Astrocyte (in vitro differentiated cells and primary cell): ENCODE data around the gene CMTM1. TPM values are rescaled to one million over a fixed set of nuclear protein-coding genes. Genes with fewer than 3 reads are reported as not detected.
A peak's percentile ranks its signal among the peaks of the same experiment; 100 is the strongest.

Experiments used
- DNase-seq: peaks from one replicate; pipeline ENCODE4 v3.0.0-alpha.2; 2010; ENCODE audit warnings: low read depth
- FAIRE-seq: peaks from 2 replicates; lab custom pipeline; 2011; peaks lifted over from hg19 to GRCh38; lab: Jason Lieb, UNC
- H2AFZ ChIP-seq: 2 replicates; pipeline ENCODE4 v1.6.0; 2012; ENCODE audit warnings: low read depth, low read length, inconsistent platforms
- H3K27ac ChIP-seq: 2 replicates; pipeline ENCODE4 v1.5.1; 2011; ENCODE audit warnings: low read depth, low read length, inconsistent platforms
- H3K27me3 ChIP-seq: 2 replicates; pipeline ENCODE4 v1.6.0; 2011; ENCODE audit warnings: low read length, inconsistent platforms; ENCODE audit not compliant: insufficient read depth
- H3K36me3 ChIP-seq: 2 replicates; pipeline ENCODE4 v1.5.1; 2011; ENCODE audit warnings: low read length, inconsistent platforms; ENCODE audit not compliant: insufficient read depth
- H3K4me1 ChIP-seq: 2 replicates; pipeline ENCODE4 v1.5.1; 2011; ENCODE audit warnings: low read length, inconsistent platforms; ENCODE audit not compliant: insufficient read depth
- H3K4me2 ChIP-seq: 2 replicates; pipeline ENCODE4 v1.6.0; 2012; ENCODE audit warnings: low read length, inconsistent platforms
- H3K4me3 ChIP-seq: 2 replicates; pipeline ENCODE4 v1.5.1; 2011; ENCODE audit warnings: low read depth, mild to moderate bottlenecking, low read length, inconsistent platforms; ENCODE audit not compliant: insufficient read depth
- H3K79me2 ChIP-seq: 2 replicates; pipeline ENCODE4 v1.6.0; 2012; ENCODE audit warnings: mild to moderate bottlenecking, low read length, inconsistent platforms; ENCODE audit not compliant: insufficient read depth
- H3K9ac ChIP-seq: 2 replicates; pipeline ENCODE4 v1.6.0; 2012; ENCODE audit warnings: mild to moderate bottlenecking, low read length, inconsistent platforms
- H3K9me3 ChIP-seq: 2 replicates; pipeline ENCODE4 v1.5.1; 2012; ENCODE audit warnings: low read depth, mild to moderate bottlenecking, low read length, inconsistent platforms; ENCODE audit not compliant: insufficient read depth
- H4K20me1 ChIP-seq: 2 replicates; pipeline ENCODE4 v1.6.0; 2012; ENCODE audit warnings: low read length, inconsistent platforms; ENCODE audit not compliant: insufficient read depth
- H3K27ac Mint-ChIP-seq: one replicate; pipeline ENCODE4 v1.8.0; 2021; ENCODE audit warnings: mild to moderate bottlenecking, mixed read lengths; ENCODE audit not compliant: unreplicated experiment
- H3K27me3 Mint-ChIP-seq: one replicate; pipeline ENCODE4 v1.8.0; 2021; ENCODE audit warnings: low read depth, mixed read lengths; ENCODE audit not compliant: unreplicated experiment
- H3K36me3 Mint-ChIP-seq: one replicate; pipeline ENCODE4 v1.8.0; 2021; ENCODE audit warnings: low read depth, mixed read lengths; ENCODE audit not compliant: unreplicated experiment
- H3K4me1 Mint-ChIP-seq: one replicate; pipeline ENCODE4 v1.8.0; 2021; ENCODE audit warnings: low read depth, mixed read lengths; ENCODE audit not compliant: unreplicated experiment
- H3K4me3 Mint-ChIP-seq: one replicate; pipeline ENCODE4 v1.8.0; 2021; ENCODE audit warnings: mild to moderate bottlenecking, moderate library complexity, mixed read lengths; ENCODE audit not compliant: unreplicated experiment
- H3K9me3 Mint-ChIP-seq: one replicate; pipeline ENCODE4 v1.8.0; 2021; ENCODE audit warnings: mild to moderate bottlenecking, mixed read lengths; ENCODE audit not compliant: unreplicated experiment
- CTCF ChIP-seq: IDR thresholded peaks from 2 replicates; pipeline ENCODE4 v1.5.1; 2011; ENCODE audit warnings: low read depth, mild to moderate bottlenecking, inconsistent platforms, low read length, moderate library complexity; ENCODE audit not compliant: insufficient read depth
- EZH2 ChIP-seq: IDR thresholded peaks from 2 replicates; pipeline ENCODE4 v1.6.1; 2012; ENCODE audit warnings: mild to moderate bottlenecking, low read length, inconsistent platforms; ENCODE audit not compliant: insufficient read depth
- total RNA-seq: library from RNA; stranded (reverse); gene quantifications from 2 replicates; pipeline ENCODE4 v1.2.1, GENCODE V29; 2021

The CMTM1 gene
- total RNA-seq, 1 donor from 2014 or later: 2.7 TPM

GRCh38 chr16:66588981-66589713 is 22.9 kb downstream of the CMTM1 start:
- no peak overlapping the region for H2AFZ ChIP-seq
- H3K4me1 ChIP-seq: peaks cover 2% of the 10 kb centered on the region
- no peaks in the 10 kb centered on the region for H3K27me3 ChIP-seq
- no peaks in the 10 kb centered on the region for H3K9me3 ChIP-seq
- Mint-ChIP-seq H3K9me3 (no peaks in the 10 kb centered on the region), H3K27ac (no peak overlapping the region), H3K36me3 (peaks cover 2% of the 10 kb centered on the region), H3K4me1 (no peaks in the 10 kb centered on the region), H3K4me3 (no peak overlapping the region), H3K27me3 (peaks cover 27% of the 10 kb centered on the region)
- no peak overlapping the region for H3K4me3 ChIP-seq
- DNase-seq (no peak), FAIRE-seq (no peak)
- H3K4me2 ChIP-seq: no peak overlapping the region
- H3K79me2 ChIP-seq: no peaks in the 10 kb centered on the region
- H3K36me3 ChIP-seq: no peaks in the 10 kb centered on the region
- no peak overlapping the region for H3K27ac ChIP-seq
- peak; percentile 23 for TF ChIP-seq CTCF
- no peak for TF ChIP-seq EZH2
- no peak overlapping the region for H3K9ac ChIP-seq
- H4K20me1 ChIP-seq: no peaks in the 10 kb centered on the region

GRCh38 chr16:66590322-66590721 is 24.1 kb downstream of the CMTM1 start:
- TF ChIP-seq CTCF (no peak), EZH2 (no peak)
- Histone ChIP-seq H3K4me1 (peaks cover 2% of the 10 kb centered on the region), H3K9me3 (no peaks in the 10 kb centered on the region), H3K4me2 (peak overlapping the region; percentile 49), H2AFZ (no peak overlapping the region), H3K4me3 (no peak overlapping the region), H3K27me3 (no peaks in the 10 kb centered on the region), H3K36me3 (no peaks in the 10 kb centered on the region), H3K9ac (no peak overlapping the region), H4K20me1 (no peaks in the 10 kb centered on the region), H3K79me2 (no peaks in the 10 kb centered on the region), H3K27ac (no peak overlapping the region)
- FAIRE-seq (no peak), DNase-seq (no peak)
- Mint-ChIP-seq H3K9me3 (no peaks in the 10 kb centered on the region), H3K4me3 (no peak overlapping the region), H3K4me1 (no peaks in the 10 kb centered on the region), H3K36me3 (peaks cover 2% of the 10 kb centered on the region), H3K27me3 (peaks cover 34% of the 10 kb centered on the region), H3K27ac (no peak overlapping the region)

- H3K4me2 ChIP-seq: no peak overlapping the region
- Mint-ChIP-seq H3K9me3 (no peaks in the 10 kb centered on the region), H3K27me3 (peaks cover 27% of the 10 kb centered on the region), H3K36me3 (peaks cover 2% of the 10 kb centered on the region), H3K4me3 (no peak overlapping the region), H3K4me1 (no peaks in the 10 kb centered on the region), H3K27ac (no peak overlapping the region)
- no peak overlapping the region for H3K4me3 ChIP-seq
- H3K4me1 ChIP-seq: peaks cover 2% of the 10 kb centered on the region
- H3K9me3 ChIP-seq: no peaks in the 10 kb centered on the region
- no peak for TF ChIP-seq EZH2
- no peak for TF ChIP-seq CTCF
- H3K36me3 ChIP-seq: no peaks in the 10 kb centered on the region
- H3K27me3 ChIP-seq: no peaks in the 10 kb centered on the region
- FAIRE-seq (no peak), DNase-seq (no peak)
- no peak overlapping the region for H3K27ac ChIP-seq
- no peaks in the 10 kb centered on the region for H4K20me1 ChIP-seq
- no peak overlapping the region for H3K9ac ChIP-seq
- no peaks in the 10 kb centered on the region for H3K79me2 ChIP-seq
- no peak overlapping the region for H2AFZ ChIP-seq
Observed at GRCh38 chr16:66591018-66591417, 24.8 kb downstream of the CMTM1 start.
